ENCODE results near the gene GJD4. TPM values are rescaled to one million over a fixed set of nuclear protein-coding genes. Genes with fewer than 3 reads are reported as not detected.

GJD4 gene
- total RNA-seq, 3 donors from 2014 or later: not detected

GRCh38 chr10:35579726-35580422 lies 25.3 kb upstream of the GJD4 start:
- no peak for TF ChIP-seq CTCF (IDR thresholded peaks at IDR 0.05)
- intact Hi-C loops (cut with DNase I, micrococcal nuclease): no loop called here

GRCh38 chr10:35580423-35580770 lies 24.7 kb upstream of the GJD4 start:
- no peaks in the 10 kb centered on the region for H3K9me3 ChIP-seq
- ATAC-seq (no peak), DNase-seq (no peak)
- H3K4me1 ChIP-seq (ENCODE audit: low read depth): no peaks in the 10 kb centered on the region
- H3K4me3 ChIP-seq: no peak overlapping the region
- TF ChIP-seq CTCF (IDR thresholded peaks at IDR 0.05): no peak
- intact Hi-C loops (cut with DNase I, micrococcal nuclease): no loop called here
- no peaks in the 10 kb centered on the region for H3K36me3 ChIP-seq (ENCODE audit: low read depth)

More at GRCh38 chr10:35579726-35580422, 25.3 kb upstream of the GJD4 start:
- Histone ChIP-seq H3K4me1 (ENCODE audit: low read depth) (no peaks in the 10 kb centered on the region), H3K36me3 (ENCODE audit: low read depth) (no peaks in the 10 kb centered on the region), H3K4me3 (no peak overlapping the region), H3K9me3 (no peaks in the 10 kb centered on the region)
- DNase-seq: no peak
- no peak for ATAC-seq

- ATAC-seq (no peak), DNase-seq (no peak)
- TF ChIP-seq CTCF (IDR thresholded peaks at IDR 0.05): no peak
- intact Hi-C loops (cut with DNase I, micrococcal nuclease): no loop called here
- H3K36me3 ChIP-seq (ENCODE audit: low read depth): no peaks in the 10 kb centered on the region
- H3K9me3 ChIP-seq: no peaks in the 10 kb centered on the region
- no peaks in the 10 kb centered on the region for H3K4me1 ChIP-seq (ENCODE audit: low read depth)
- H3K4me3 ChIP-seq: no peak overlapping the region
Observed at GRCh38 chr10:35581655-35582054, 23.5 kb upstream of the GJD4 start.

GRCh38 chr10:35584946-35585345 lies 20.2 kb upstream of the GJD4 start:
- H3K4me3 ChIP-seq: no peak overlapping the region
- no peak for ATAC-seq
- no peaks in the 10 kb centered on the region for H3K4me1 ChIP-seq (ENCODE audit: low read depth)
- no peaks in the 10 kb centered on the region for H3K9me3 ChIP-seq
- no peaks in the 10 kb centered on the region for H3K36me3 ChIP-seq (ENCODE audit: low read depth)
- intact Hi-C loops (cut with DNase I, micrococcal nuclease): no loop called here
- no peak for DNase-seq
- TF ChIP-seq CTCF (IDR thresholded peaks at IDR 0.05): no peak

- ATAC-seq (no peak), DNase-seq (no peak)
- TF ChIP-seq CTCF (IDR thresholded peaks at IDR 0.05): no peak
- Histone ChIP-seq H3K36me3 (ENCODE audit: low read depth) (no peaks in the 10 kb centered on the region), H3K9me3 (no peaks in the 10 kb centered on the region), H3K4me1 (ENCODE audit: low read depth) (no peaks in the 10 kb centered on the region), H3K4me3 (no peak overlapping the region)
- intact Hi-C loops (cut with DNase I, micrococcal nuclease): no loop called here
Observed at GRCh38 chr10:35585356-35585755, 19.8 kb upstream of the GJD4 start.
